A549 (cell line): ENCODE data around the gene ITPKB. TPM values are rescaled to one million over a fixed set of nuclear protein-coding genes. Genes with fewer than 3 reads are reported as not detected.

Experiments
- ATAC-seq, 2 experiments: fragments of 200-7000 bp in 1 of 2; fragments of >200 bp in 1 of 2; cut with Nextera tagmentation in 1 of 2; cut with Tn5 transposase in 1 of 2; 3 replicates each; pipeline versions ENCODE4 v1.8.0 to v1.9.1; 2018 to 2020; ENCODE audit warnings: mild to moderate bottlenecking in 1 of 2, moderate library complexity in 1 of 2
- CTCF ChIA-PET: fragments of 300-600 bp; sonication (Branson Sonifier 250); formaldehyde crosslinking; extraction: SDS; loops from one replicate; lab custom pipeline; 2021; ENCODE audit warnings: antibody characterized with exemption, inconsistent platforms; lab: Yijun Ruan, JAX
- POLR2A ChIA-PET: fragments of 350-600 bp; formaldehyde crosslinking; extraction: SDS; loops from one replicate; lab custom pipeline; 2021; ENCODE audit warnings: antibody characterized with exemption, inconsistent platforms; lab: Yijun Ruan, JAX
- DNase-seq, 2 experiments: peaks; one replicate each; pipeline versions ENCODE4 v3.0.0 to v3.0.0-alpha.2; 2011 to 2016; ENCODE audit warnings: low read depth in 1 of 2, low spot score in 1 of 2
- FAIRE-seq: peaks from 2 replicates; lab custom pipeline; 2011; peaks lifted over from hg19 to GRCh38; lab: Jason Lieb, UNC
- H3K27ac ChIP-seq, 2 experiments: fragments of >200 bp; sonication (Bioruptor Twin); formaldehyde crosslinking; 3 replicates each; pipeline ENCODE4 v1.5.1; 2016 to 2017
- H3K4me1 ChIP-seq: fragments of >200 bp; sonication (Bioruptor Twin); formaldehyde crosslinking; 3 replicates; pipeline ENCODE4 v1.6.1; 2016
- H3K4me2 ChIP-seq: fragments of >200 bp; sonication (Bioruptor Twin); formaldehyde crosslinking; 3 replicates; pipeline ENCODE4 v1.6.1; 2016
- H3K4me3 ChIP-seq: fragments of >200 bp; sonication (Bioruptor Twin); formaldehyde crosslinking; 3 replicates; pipeline ENCODE4 v1.5.1; 2016
- H3K9me3 ChIP-seq: fragments of >200 bp; sonication (Bioruptor Twin); formaldehyde crosslinking; 3 replicates; pipeline ENCODE4 v1.6.1; 2016
- BHLHE40 ChIP-seq: IDR thresholded peaks from 2 replicates; pipeline ENCODE4 v1.6.1; 2012; ENCODE audit warnings: low read depth, low read length, inconsistent platforms
- CBX8 ChIP-seq: fragments of 200-600 bp; sonication (generic); IDR thresholded peaks from 2 replicates; pipeline ENCODE4 v1.6.1; 2016
- CHD2 ChIP-seq: fragments of 150-350 bp; IDR thresholded peaks from 2 replicates; pipeline ENCODE4 v1.6.1; 2014; ENCODE audit warnings: low read length; ENCODE audit not compliant: partially characterized antibody
- E2F6 ChIP-seq: IDR thresholded peaks from 2 replicates; pipeline ENCODE4 v1.6.1; 2012; ENCODE audit warnings: low read depth, borderline replicate concordance
- FOSB ChIP-seq: fragments of 250-450 bp; sonication (Bioruptor Pico); IDR thresholded peaks from 2 replicates; pipeline ENCODE4 v1.5.0; 2020; ENCODE audit warnings: mild to moderate bottlenecking, moderate library complexity
- FOSL2 ChIP-seq, 2 experiments: fragments of 450-650 bp in 1 of 2; fragments of >200 bp in 1 of 2; sonication (Bioruptor Twin) in 1 of 2; formaldehyde crosslinking; IDR thresholded peaks; 2 replicates each; pipeline versions ENCODE4 v1.5.0 to v1.6.1; 2016 to 2020; ENCODE audit warnings: mild to moderate bottlenecking in 1 of 2, moderate library complexity in 1 of 2
- HMGXB4 ChIP-seq: fragments of 250-450 bp; sonication (Bioruptor Pico); IDR thresholded peaks from 2 replicates; pipeline ENCODE4 v1.5.0; 2021; ENCODE audit warnings: mild to moderate bottlenecking, moderate library complexity, borderline replicate concordance
- HOXA7 ChIP-seq: fragments of 250-450 bp; sonication (Bioruptor Pico); IDR thresholded peaks from 2 replicates; pipeline ENCODE4 v1.5.0; 2020; ENCODE audit warnings: mild to moderate bottlenecking, moderate library complexity
- HOXB13 ChIP-seq: fragments of 250-450 bp; sonication (Bioruptor Pico); IDR thresholded peaks from 2 replicates; pipeline ENCODE4 v1.5.0; 2020; ENCODE audit warnings: low read depth, mild to moderate bottlenecking, moderate library complexity
- HOXB5 ChIP-seq: fragments of 250-450 bp; sonication (Bioruptor Pico); IDR thresholded peaks from 2 replicates; pipeline ENCODE4 v1.5.0; 2020; ENCODE audit warnings: mild to moderate bottlenecking, moderate library complexity
- JUN ChIP-seq, 2 experiments: fragments of >200 bp; sonication (Bioruptor Twin); formaldehyde crosslinking; IDR thresholded peaks; 2 replicates in 1 of 2; 3 replicates in 1 of 2; pipeline ENCODE4 v1.6.1; 2016 to 2017
- KDM1A ChIP-seq: fragments of 200-600 bp; sonication (generic); IDR thresholded peaks from 2 replicates; pipeline ENCODE4 v1.6.1; 2016; ENCODE audit warnings: low read depth, mild to moderate bottlenecking
- MYC ChIP-seq: IDR thresholded peaks from 2 replicates; pipeline ENCODE4 v1.6.1; 2012; ENCODE audit warnings: mild to moderate bottlenecking, inconsistent platforms, low read length, improper control_type of control experiment, borderline replicate concordance
- NFE2L2 ChIP-seq: fragments of 150-350 bp; conservative IDR thresholded peaks from 2 replicates; pipeline ENCODE4 v1.6.1; 2014; ENCODE audit warnings: low read length
- NPAS2 ChIP-seq: fragments of 250-450 bp; sonication (Bioruptor Pico); IDR thresholded peaks from 2 replicates; pipeline ENCODE4 v1.8.0; 2022; ENCODE audit warnings: mild to moderate bottlenecking, moderate library complexity, borderline replicate concordance
- NR3C1 ChIP-seq: fragments of >200 bp; sonication (Bioruptor Twin); formaldehyde crosslinking; IDR thresholded peaks from 3 replicates; pipeline ENCODE4 v1.6.1; 2017
- PHF8 ChIP-seq: fragments of 200-600 bp; sonication (generic); IDR thresholded peaks from 2 replicates; pipeline ENCODE4 v1.6.1; 2016; ENCODE audit warnings: low read depth, mild to moderate bottlenecking, antibody characterized with exemption, moderate library complexity, borderline replicate concordance
- RARB ChIP-seq: fragments of 250-450 bp; sonication (Bioruptor Pico); IDR thresholded peaks from 2 replicates; pipeline ENCODE4 v1.8.0; 2021; ENCODE audit warnings: mild to moderate bottlenecking, moderate library complexity
- RFX5 ChIP-seq: fragments of 450-650 bp; IDR thresholded peaks from 2 replicates; pipeline ENCODE4 v1.7.1; 2014; ENCODE audit warnings: antibody characterized with exemption, mild to moderate bottlenecking, moderate library complexity
- SMC3 ChIP-seq: fragments of >200 bp; sonication (Bioruptor Twin); formaldehyde crosslinking; IDR thresholded peaks from 3 replicates; pipeline ENCODE4 v1.6.1; 2018; ENCODE audit warnings: inconsistent platforms
- TFCP2L1 ChIP-seq: fragments of 250-450 bp; sonication (Bioruptor Pico); IDR thresholded peaks from 2 replicates; pipeline ENCODE4 v1.5.0; 2021; ENCODE audit warnings: mild to moderate bottlenecking
- ZC3H11A ChIP-seq: fragments of 450-650 bp; IDR thresholded peaks from 2 replicates; pipeline ENCODE4 v1.6.1; 2014; ENCODE audit warnings: antibody characterized with exemption, mild to moderate bottlenecking
- ZFP36 ChIP-seq: fragments of 450-650 bp; IDR thresholded peaks from 2 replicates; pipeline ENCODE4 v1.6.1; 2014; ENCODE audit warnings: borderline replicate concordance; ENCODE audit not compliant: partially characterized antibody
- WGBS: methylation state at CpG from one replicate; pipeline ENCODE4 v1.1.6; 2017; ENCODE audit errors: missing lambda C conversion rate; 5-methylcytosine and 5-hydroxymethylcytosine counted together
- polyA plus RNA-seq, 4 experiments: library from polyadenylated mRNA; depleted of rRNA in 3 of 4; stranded (reverse); fragments of >200 nt; fragmentation: RNase III in 1 of 4; extraction: RNeasy Plus Mini Kit Qiagen cat#74134 plus additional on column Dnase treatment in 1 of 4; gene quantifications; 2 replicates in 3 of 4; 3 replicates in 1 of 4; pipeline ENCODE4 v1.2.3, GENCODE V29; 2011 to 2017
- TF ChIP-seq, protein P1 (sequence below): fragments of >200 bp; sonication (Bioruptor Twin); formaldehyde crosslinking; IDR thresholded peaks from 2 replicates; pipeline ENCODE4 v1.6.1; 2016
- TF ChIP-seq, protein P2 (sequence below): fragments of >200 bp; sonication (Bioruptor Twin); formaldehyde crosslinking; IDR thresholded peaks from 3 replicates; pipeline ENCODE4 v1.6.1; 2016
- TF ChIP-seq, protein P3 (sequence below): fragments of >200 bp; sonication (Bioruptor Twin); formaldehyde crosslinking; IDR thresholded peaks from 3 replicates; pipeline ENCODE4 v1.5.1; 2016
- TF ChIP-seq, protein P4 (sequence below): IDR thresholded peaks from 2 replicates; pipeline ENCODE4 v1.6.1; 2012

ITPKB gene
- polyA plus RNA-seq, 2 of the 4 experiments (the other 2 are of a cell fraction) = 1.7 to 2.8 TPM

DNA sequence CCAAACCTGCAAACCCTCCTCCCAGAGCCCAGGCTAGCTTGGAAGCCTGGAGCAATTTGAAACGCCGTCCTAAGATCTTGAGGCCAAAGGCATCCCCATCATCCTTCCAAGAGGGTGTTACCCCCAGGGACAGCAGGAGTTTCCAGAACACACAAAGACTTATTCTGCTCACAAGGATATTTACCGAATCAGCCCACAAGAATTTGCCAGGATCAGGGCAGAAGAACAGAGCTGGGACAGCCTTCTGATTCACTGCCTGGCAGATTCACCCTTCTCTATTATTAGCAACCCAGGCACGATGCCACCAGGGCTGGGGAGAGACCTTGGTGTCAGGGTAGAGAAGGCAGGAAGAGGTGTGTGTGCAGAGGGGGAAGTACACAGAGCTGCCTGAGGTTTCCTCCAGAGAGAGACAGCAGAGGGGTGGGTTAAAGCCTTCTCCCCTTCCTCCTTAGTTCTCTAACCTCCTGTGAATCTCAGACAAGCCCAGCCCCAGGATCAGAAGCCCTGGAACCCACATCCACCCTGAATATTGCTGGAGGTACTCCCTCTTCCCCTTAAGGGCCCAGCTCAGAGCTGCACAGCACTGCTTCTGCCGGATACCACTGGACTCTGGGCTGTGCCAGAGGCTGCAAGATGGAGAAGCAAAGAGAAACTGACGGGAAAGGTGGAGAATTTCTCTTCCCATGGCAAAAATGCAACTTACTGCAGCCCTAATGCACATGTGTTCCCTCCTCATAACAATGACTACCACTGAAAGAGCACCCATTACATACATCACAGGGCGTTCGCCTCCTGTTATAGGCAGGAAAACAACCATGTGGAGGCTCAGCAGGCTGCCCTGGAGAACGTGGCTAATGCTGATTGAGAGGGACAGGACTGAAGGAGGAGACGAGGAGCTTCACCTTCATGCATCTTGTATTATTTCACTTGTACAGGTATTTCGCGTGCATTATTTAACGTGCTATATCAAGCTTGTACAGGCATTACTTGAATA lies 61.8 kb downstream of the ITPKB start:
- Histone ChIP-seq H3K4me1 (peaks cover 11% of the 10 kb centered on the region; the same call in 2 of the 3 replicates), H3K4me3 (no peak overlapping the region), H3K4me2 (peak overlapping the region; percentile 39), H3K27ac (peak overlapping the region in 1 of 2 experiments; percentile 55; a peak in 3 of 6 replicates), H3K9me3 (no peaks in the 10 kb centered on the region)
- CTCF ChIA-PET = no interaction called here
- no peak for TF ChIP-seq FOSL2 (IDR thresholded peaks at IDR 0.05)
- TF ChIP-seq FOSL2 (CRISPR knock-in tag; IDR thresholded peaks at IDR 0.05) = no peak
- TF ChIP-seq RFX5 = no peak
- no peak for TF ChIP-seq NPAS2 (CRISPR knock-in tag)
- TF ChIP-seq, protein P1, sequence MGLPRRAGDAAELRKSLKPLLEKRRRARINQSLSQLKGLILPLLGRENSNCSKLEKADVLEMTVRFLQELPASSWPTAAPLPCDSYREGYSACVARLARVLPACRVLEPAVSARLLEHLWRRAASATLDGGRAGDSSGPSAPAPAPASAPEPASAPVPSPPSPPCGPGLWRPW = no peak
- no peak for TF ChIP-seq BHLHE40
- no peak for TF ChIP-seq CHD2
- TF ChIP-seq FOSB = no peak
- no peak for TF ChIP-seq NR3C1
- TF ChIP-seq SMC3 = no peak
- TF ChIP-seq JUN (IDR thresholded peaks at IDR 0.05) = no peak
- no peak for TF ChIP-seq KDM1A
- TF ChIP-seq TFCP2L1 = no peak
- TF ChIP-seq, protein P2, sequence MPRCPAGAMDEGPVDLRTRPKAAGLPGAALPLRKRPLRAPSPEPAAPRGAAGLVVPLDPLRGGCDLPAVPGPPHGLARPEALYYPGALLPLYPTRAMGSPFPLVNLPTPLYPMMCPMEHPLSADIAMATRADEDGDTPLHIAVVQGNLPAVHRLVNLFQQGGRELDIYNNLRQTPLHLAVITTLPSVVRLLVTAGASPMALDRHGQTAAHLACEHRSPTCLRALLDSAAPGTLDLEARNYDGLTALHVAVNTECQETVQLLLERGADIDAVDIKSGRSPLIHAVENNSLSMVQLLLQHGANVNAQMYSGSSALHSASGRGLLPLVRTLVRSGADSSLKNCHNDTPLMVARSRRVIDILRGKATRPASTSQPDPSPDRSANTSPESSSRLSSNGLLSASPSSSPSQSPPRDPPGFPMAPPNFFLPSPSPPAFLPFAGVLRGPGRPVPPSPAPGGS = no peak
- TF ChIP-seq ZC3H11A = no peak
- TF ChIP-seq PHF8 = no peak
- ATAC-seq = peak; percentile 68 to 85; a peak in 5 of 6 replicates
- 65% methylated on average over 13 of the region's 13 CpGs for WGBS
- POLR2A ChIA-PET = no interaction called here
- DNase-seq = peak; percentile 20 to 29
- no peak for FAIRE-seq

DNA sequence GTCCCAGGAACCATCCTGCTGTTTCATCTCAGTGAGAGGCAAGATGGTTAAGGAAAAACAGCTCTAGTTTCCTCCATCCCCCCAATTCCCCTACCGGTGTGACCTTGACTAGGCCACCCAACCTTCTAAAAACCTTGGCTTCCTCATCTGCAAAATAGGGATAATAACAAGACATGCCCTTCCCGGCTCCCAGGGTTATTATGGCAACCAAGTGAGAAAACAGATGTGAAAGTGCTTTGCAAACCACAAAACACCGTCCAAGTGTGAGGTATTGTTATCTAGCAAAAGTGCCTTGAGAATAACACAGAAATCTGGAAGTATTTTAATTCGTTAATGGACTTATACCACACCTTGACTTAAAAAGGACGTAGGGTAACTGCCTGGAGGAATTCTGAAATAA lies 62.7 kb downstream of the ITPKB start:
- ATAC-seq = no peak
- H3K27ac ChIP-seq = no peak overlapping the region
- ChIA-PET POLR2A (no interaction called here), CTCF (interaction anchor here (0.6 kb wide), 1 partner anchor 167 kb away, joined by 3 read pairs; no protein-coding TSS in a partner anchor)
- H3K4me3 ChIP-seq = no peak overlapping the region
- DNase-seq = no peak
- H3K9me3 ChIP-seq = no peaks in the 10 kb centered on the region
- FAIRE-seq = no peak
- peaks cover 11% of the 10 kb centered on the region; the same call in 2 of the 3 replicates for H3K4me1 ChIP-seq
- H3K4me2 ChIP-seq = no peak overlapping the region; the same call in 2 of the 3 replicates
- WGBS = 73% methylated on average over 5 of the region's 5 CpGs
- no peak for TF ChIP-seq HOXA7 (CRISPR knock-in tag)
- TF ChIP-seq CBX8 = no peak
- TF ChIP-seq HOXB13 = no peak
- TF ChIP-seq MYC = no peak
- TF ChIP-seq, protein P3, sequence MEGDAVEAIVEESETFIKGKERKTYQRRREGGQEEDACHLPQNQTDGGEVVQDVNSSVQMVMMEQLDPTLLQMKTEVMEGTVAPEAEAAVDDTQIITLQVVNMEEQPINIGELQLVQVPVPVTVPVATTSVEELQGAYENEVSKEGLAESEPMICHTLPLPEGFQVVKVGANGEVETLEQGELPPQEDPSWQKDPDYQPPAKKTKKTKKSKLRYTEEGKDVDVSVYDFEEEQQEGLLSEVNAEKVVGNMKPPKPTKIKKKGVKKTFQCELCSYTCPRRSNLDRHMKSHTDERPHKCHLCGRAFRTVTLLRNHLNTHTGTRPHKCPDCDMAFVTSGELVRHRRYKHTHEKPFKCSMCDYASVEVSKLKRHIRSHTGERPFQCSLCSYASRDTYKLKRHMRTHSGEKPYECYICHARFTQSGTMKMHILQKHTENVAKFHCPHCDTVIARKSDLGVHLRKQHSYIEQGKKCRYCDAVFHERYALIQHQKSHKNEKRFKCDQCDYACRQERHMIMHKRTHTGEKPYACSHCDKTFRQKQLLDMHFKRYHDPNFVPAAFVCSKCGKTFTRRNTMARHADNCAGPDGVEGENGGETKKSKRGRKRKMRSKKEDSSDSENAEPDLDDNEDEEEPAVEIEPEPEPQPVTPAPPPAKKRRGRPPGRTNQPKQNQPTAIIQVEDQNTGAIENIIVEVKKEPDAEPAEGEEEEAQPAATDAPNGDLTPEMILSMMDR = no peak
- no peak for TF ChIP-seq ZC3H11A
- TF ChIP-seq NFE2L2 = no peak
- TF ChIP-seq, protein P2 = no peak
- TF ChIP-seq BHLHE40 = no peak
- TF ChIP-seq E2F6 = no peak
- TF ChIP-seq, protein P4, sequence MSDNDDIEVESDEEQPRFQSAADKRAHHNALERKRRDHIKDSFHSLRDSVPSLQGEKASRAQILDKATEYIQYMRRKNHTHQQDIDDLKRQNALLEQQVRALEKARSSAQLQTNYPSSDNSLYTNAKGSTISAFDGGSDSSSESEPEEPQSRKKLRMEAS = no peak
- TF ChIP-seq PHF8 = no peak
- TF ChIP-seq RARB (CRISPR knock-in tag) = no peak
- TF ChIP-seq TFCP2L1 = no peak
- no peak for TF ChIP-seq ZFP36
- TF ChIP-seq HOXB5 (CRISPR knock-in tag) = no peak
- no peak for TF ChIP-seq NPAS2 (CRISPR knock-in tag)
- TF ChIP-seq KDM1A = no peak
- TF ChIP-seq, protein P1 = no peak
- TF ChIP-seq HMGXB4 = no peak
